Hematopoietic multipotent progenitor cell treated with erythropoietin and hydrocortisone succinate and interleukin-3 and kit ligand, for 15 days (in vitro differentiated cells): Measurements from ENCODE around the gene C6orf120.
"Not testable (repeated sequence)": the region's sequence is repeated elsewhere in the genome, so short reads cannot be mapped to it uniquely, and the experiment has no call there.

Source experiments
- DNase-seq: peaks from one replicate; pipeline ENCODE4 v3.0.0-alpha.2; 2015; ENCODE audit warnings: low spot score

Gene C6orf120

GRCh38 chr6:169684056-169684455 is 17.9 kb upstream of the C6orf120 start:
- DNase-seq, result no peak

- no peak for DNase-seq
Measured at GRCh38 chr6:169685860-169686259, 16.1 kb upstream of the C6orf120 start.

GRCh38 chr6:169689287-169689686 is 12.6 kb upstream of the C6orf120 start:
- no peak for DNase-seq

- no peak for DNase-seq
Measured at GRCh38 chr6:169691260-169691659, 10.7 kb upstream of the C6orf120 start.

- no peak for DNase-seq
Measured at GRCh38 chr6:169692516-169692915, 9.4 kb upstream of the C6orf120 start.

- DNase-seq, result no peak
Measured at GRCh38 chr6:169695131-169695530, 6.8 kb upstream of the C6orf120 start.

- not testable (repeated sequence) for DNase-seq
Measured at GRCh38 chr6:169697115-169697514, 4.8 kb upstream of the C6orf120 start.

GRCh38 chr6:169700296-169700695 is 1.6 kb upstream of the C6orf120 start:
- DNase-seq, result no peak

- no peak for DNase-seq
Measured at GRCh38 chr6:169701311-169701953, 494 bp upstream of the C6orf120 start.

GRCh38 chr6:169702840-169703246 is 917 bp downstream of the C6orf120 start:
- no peak for DNase-seq

- no peak for DNase-seq
Measured at GRCh38 chr6:169707772-169708171, 5.8 kb downstream of the C6orf120 start.

- DNase-seq, result no peak
Measured at GRCh38 chr6:169709293-169709692, 7.4 kb downstream of the C6orf120 start.

GRCh38 chr6:169710009-169710408 is 8.1 kb downstream of the C6orf120 start:
- DNase-seq, result no peak

- DNase-seq, result no peak
Measured at GRCh38 chr6:169714178-169714577, 12.3 kb downstream of the C6orf120 start.

GRCh38 chr6:169714595-169714994 is 12.7 kb downstream of the C6orf120 start:
- no peak for DNase-seq

- no peak for DNase-seq
Measured at GRCh38 chr6:169719117-169719516, 17.2 kb downstream of the C6orf120 start.

GRCh38 chr6:169720207-169720855 is 18.4 kb downstream of the C6orf120 start:
- no peak for DNase-seq

- DNase-seq, result peak; percentile 32
Measured at GRCh38 chr6:169722362-169723199, 20.7 kb downstream of the C6orf120 start.

GRCh38 chr6:169723200-169723909 is 21.4 kb downstream of the C6orf120 start:
- peak; percentile 73 for DNase-seq

GRCh38 chr6:169723991-169724493 is 22.1 kb downstream of the C6orf120 start:
- DNase-seq, result peak; percentile 45

- DNase-seq, result peak; percentile 23
Measured at GRCh38 chr6:169724494-169725124, 22.7 kb downstream of the C6orf120 start, which contains the start of gene PHF10. PHF10 (minus strand) TSS chr6:169724500; CDS start chr6:169723931, 569 bp downstream.
